Heart right ventricle (tissue), 16 donors: ENCODE data around the gene HNRNPM. TPM values are rescaled to one million over a fixed set of nuclear protein-coding genes. Genes with fewer than 3 reads are reported as not detected.

Experiments used
- ATAC-seq, 8 donors: fragments of 200-7000 bp; cut with Tn5 transposase; one replicate each; pipeline ENCODE4 v1.9.1; 2020; ENCODE audit warnings: mild to moderate bottlenecking in 8 of 8, moderate library complexity in 8 of 8, moderate number of reproducible peaks in 1 of 8
- DNase-seq, 2 donors: peaks; one replicate each; pipeline ENCODE4 v3.0.0-alpha.2; 2020
- H3K27ac ChIP-seq, 10 donors: fragments of 200-600 bp; sonication (generic) in 2 of 10; one replicate each; pipeline versions ENCODE4 v1.5.0 to v1.8.0; 2020 to 2022; ENCODE audit warnings: mild to moderate bottlenecking in 3 of 10
- H3K27me3 ChIP-seq, 7 donors: fragments of 200-600 bp; one replicate each; pipeline ENCODE4 v1.8.0; 2021 to 2022; ENCODE audit warnings: mild to moderate bottlenecking in 2 of 7
- H3K36me3 ChIP-seq, 9 donors: fragments of 200-600 bp; sonication (generic) in 1 of 9; one replicate each; pipeline versions ENCODE4 v1.5.0 to v1.8.0; 2020 to 2022; ENCODE audit warnings: mild to moderate bottlenecking in 2 of 9
- H3K4me1 ChIP-seq, 9 donors: fragments of 200-600 bp; sonication (generic) in 1 of 9; one replicate each; pipeline versions ENCODE4 v1.5.0 to v1.8.0; 2020 to 2022; ENCODE audit warnings: mild to moderate bottlenecking in 4 of 9
- H3K4me3 ChIP-seq, 10 donors: fragments of 200-600 bp; sonication (generic) in 2 of 10; one replicate each; pipeline versions ENCODE4 v1.5.0 to v1.8.0; 2020 to 2022; ENCODE audit warnings: mild to moderate bottlenecking in 7 of 10, moderate library complexity in 2 of 10
- H3K9me3 ChIP-seq, 11 donors: fragments of 200-600 bp in 10 of 11; sonication (generic) in 2 of 11; one replicate each; pipeline versions ENCODE4 v1.5.0 to v1.8.0; 2013 to 2022; ENCODE audit warnings: mild to moderate bottlenecking in 2 of 11, control low read depth in 1 of 11, moderate library complexity in 1 of 11
- CTCF ChIP-seq, 9 donors: fragments of 200-600 bp; sonication (generic) in 2 of 9; IDR thresholded peaks; one replicate each; pipeline versions ENCODE4 v1.5.0 to v1.8.0; 2021 to 2022; ENCODE audit warnings: antibody characterized with exemption in 9 of 9, mild to moderate bottlenecking in 5 of 9, moderate library complexity in 1 of 9
- WGBS, 2 donors: extraction: QIAGEN DNeasy Blood & Tissue Kit; methylation state at CpG; one replicate each; pipeline ENCODE4 v1.1.7; 2013; ENCODE audit warnings: inconsistent platforms in 1 of 2; 5-methylcytosine and 5-hydroxymethylcytosine counted together
- intact Hi-C, 10 donors: fragments of 100-400 bp; cut with DNase I; formaldehyde crosslinking; loops; one replicate each; pipeline versions ENCODE4 v1.11.1 to v1.14.2; 2022
- polyA plus RNA-seq, 2 donors: library from polyadenylated mRNA; stranded (reverse); fragments of 200-250 nt; gene quantifications; one replicate each; pipeline ENCODE4 v1.2.3, GENCODE V29; 2013
- total RNA-seq, 10 donors: library from RNA; stranded (reverse); fragmentation: NEBNext Ultra II Directional in 3 of 10; extraction: Animal tissue kit (Norgen Biotek cat#: 25700) in 3 of 10; gene quantifications; one replicate each; pipeline versions ENCODE4 v1.2.1 to v1.2.4, GENCODE V29; 2021 to 2023
- donor health status: Arrhythmogenic right ventricular cardiomyopathy.
- donor health status: ischemic (EF 13 %, LVEDD 7.1; RV severe dilation, severe dysfunction).
- donor health status: healthy with polysubstance abuse.
- donor health status: DM: no; HTN: yes; CAD: no.
- donor health status: DM: no; HTN: no; CAD: no.
- donor health status: ischemic (EF 25% LVEDD 6.9; RV normal size, moderate dysfunction).
- donor health status: ischemic (EF 25% LVEDD 5.7; RV mildly dilated, moderate dysfunction).
- donor health status: healthy.
- donor health status: DM: yes; HTN: yes; CAD: no.
- donor health status: Ischemic cardiomyopathy.
- donor health status: ischemic (EF 35%, LVEDD 5.7; RV mildly dilated, moderate dysfunction).
- donor health status: nonischemic (EF 11% LVEDD 7.7; RV severe dilation, severe dysfunction).
- donor health status: DM: yes; HTN: yes; CAD: no.
- donor health status: PGD.
- donor health status: ischemic (EF 29% LVEDD 5.4; RV normal size, mild dysfunction).
- donor health status: nonischemic (EF 23%, LVEDD 6.1; RV moderate dilation, normal function).

Gene HNRNPM
- total and polyA plus RNA-seq, 12 donors, result 48.5 to 127 (median 93.9) TPM

GRCh38 chr19:8531470-8531869 lies 86.7 kb downstream of the HNRNPM start:
- Histone ChIP-seq H3K4me1 (peaks cover 0 to 12% (median 4%) of the 10 kb centered on the region in 9 donors), H3K4me3 (no peak overlapping the region), H3K27ac (no peak overlapping the region), H3K9me3 (no peaks in the 10 kb centered on the region), H3K27me3 (no peaks in the 10 kb centered on the region), H3K36me3 (peaks cover 0 to 96% (median 0%) of the 10 kb centered on the region in 9 donors)
- intact Hi-C loops, result no loop called here
- no peak for DNase-seq
- 80 to 89% methylated on average over 7 of the region's 7 CpGs for WGBS, 2 donors
- no peak for TF ChIP-seq CTCF (IDR thresholded peaks at IDR 0.05)
- ATAC-seq, result no peak

GRCh38 chr19:8532225-8532624 lies 87.5 kb downstream of the HNRNPM start:
- intact Hi-C loops, result no loop called here
- no peak for DNase-seq
- no peak for ATAC-seq
- no peaks in the 10 kb centered on the region for H3K9me3 ChIP-seq
- no peak for TF ChIP-seq CTCF (IDR thresholded peaks at IDR 0.05)
- WGBS, 2 donors, result 90 to 96% methylated on average over 2 of the region's 2 CpGs
- H3K27me3 ChIP-seq, result no peaks in the 10 kb centered on the region
- H3K36me3 ChIP-seq, result peaks cover 0 to 94% (median 0%) of the 10 kb centered on the region in 9 donors
- peaks cover 0 to 4% (median 0%) of the 10 kb centered on the region in 9 donors for H3K4me1 ChIP-seq
- H3K27ac ChIP-seq, result no peak overlapping the region
- H3K4me3 ChIP-seq, result no peak overlapping the region

GRCh38 chr19:8536282-8536681 lies 91.5 kb downstream of the HNRNPM start:
- TF ChIP-seq CTCF (IDR thresholded peaks at IDR 0.05), result no peak
- intact Hi-C loops, result no loop called here
- ATAC-seq (no peak), DNase-seq (no peak)
- H3K4me3 ChIP-seq, result no peak overlapping the region
- WGBS, 2 donors, result 75 to 77% methylated on average over 22 of the region's 22 CpGs
- no peaks in the 10 kb centered on the region for H3K9me3 ChIP-seq
- peaks cover 0 to 10% (median 0%) of the 10 kb centered on the region in 9 donors for H3K4me1 ChIP-seq
- H3K27me3 ChIP-seq, result no peaks in the 10 kb centered on the region
- H3K36me3 ChIP-seq, result peaks cover 0 to 91% (median 0%) of the 10 kb centered on the region in 9 donors
- no peak overlapping the region for H3K27ac ChIP-seq

- ATAC-seq (no peak), DNase-seq (no peak)
- intact Hi-C loops, result no loop called here
- H3K27me3 ChIP-seq, result no peaks in the 10 kb centered on the region
- H3K36me3 ChIP-seq, result peaks cover 0 to 90% (median 0%) of the 10 kb centered on the region in 9 donors
- H3K4me3 ChIP-seq, result no peak overlapping the region
- H3K27ac ChIP-seq, result no peak overlapping the region
- 93 to 97% methylated on average over 3 of the region's 3 CpGs for WGBS, 2 donors
- no peaks in the 10 kb centered on the region for H3K9me3 ChIP-seq
- TF ChIP-seq CTCF (IDR thresholded peaks at IDR 0.05), result no peak
- H3K4me1 ChIP-seq, result peaks cover 0 to 10% (median 0%) of the 10 kb centered on the region in 9 donors
Observed at GRCh38 chr19:8537099-8537498, 92.3 kb downstream of the HNRNPM start.

Other genes starting within 250 kb of the HNRNPM start
- 10 to 100 TPM; 13.9 to 25.0 (median 17.7) TPM for gene CERS4, start 235.6 kb upstream of the HNRNPM start, total RNA-seq
- gene CERS4, start 235.6 kb upstream of the HNRNPM start, polyA plus RNA-seq, result 10 to 100 TPM; 19.5 to 28.9 TPM
- gene CD320, start 136.6 kb upstream of the HNRNPM start, total RNA-seq, result 10 to 100 TPM; 20.3 to 38.9 (median 26.0) TPM
- 10 to 100 TPM; 50.8 to 81.2 TPM for gene CD320, start 136.6 kb upstream of the HNRNPM start, polyA plus RNA-seq
- 100 to 1,000 TPM in 5 of 10 donors, 10 to 100 TPM in 5; 74.7 to 124 (median 99.7) TPM for gene NDUFA7, start 123.6 kb upstream of the HNRNPM start, total RNA-seq
- 100 to 1,000 TPM; 227 to 436 TPM for gene NDUFA7, start 123.6 kb upstream of the HNRNPM start, polyA plus RNA-seq
- gene RPS28, start 123.5 kb upstream of the HNRNPM start, total RNA-seq, result 1,000 to 10,000 TPM in 9 of 10 donors, 100 to 1,000 TPM in 1; 992 to 1,375 (median 1,101) TPM
- 100 to 1,000 TPM; 883 to 920 TPM for gene RPS28, start 123.5 kb upstream of the HNRNPM start, polyA plus RNA-seq
- gene KANK3, start 101.7 kb upstream of the HNRNPM start, total RNA-seq, result 10 to 100 TPM; 10.2 to 26.1 (median 16.7) TPM
- gene KANK3, start 101.7 kb upstream of the HNRNPM start, polyA plus RNA-seq, result 10 to 100 TPM; 23.8 to 34.0 TPM
- gene ANGPTL4, start 80.8 kb upstream of the HNRNPM start, total RNA-seq, result 100 to 1,000 TPM in 1 of 10 donors, 10 to 100 TPM in 1, 1 to 10 TPM in 8; 1.5 to 154 (median 4.5) TPM
- 10 to 100 TPM; 11.3 to 28.7 TPM for gene ANGPTL4, start 80.8 kb upstream of the HNRNPM start, polyA plus RNA-seq
- 100 to 1,000 TPM; 140 to 178 (median 159) TPM for gene RAB11B, start 54.6 kb upstream of the HNRNPM start, total RNA-seq
- 100 to 1,000 TPM; 111 to 112 TPM for gene RAB11B, start 54.6 kb upstream of the HNRNPM start, polyA plus RNA-seq
- 100 to 1,000 TPM in 1 of 10 donors, 10 to 100 TPM in 9; 70.4 to 104 (median 90.8) TPM for gene MARCHF2, start 31.7 kb upstream of the HNRNPM start, total RNA-seq
- gene MARCHF2, start 31.7 kb upstream of the HNRNPM start, polyA plus RNA-seq, result 10 to 100 TPM; 49.2 to 67.5 TPM
- 1 to 10 TPM in 2 of 10 donors, under 1 TPM in 8; 0.28 to 3.2 (median 0.52) TPM for gene PRAM1, start 57.7 kb downstream of the HNRNPM start, total RNA-seq
- under 1 TPM; 0.36 to 0.66 TPM for gene PRAM1, start 57.7 kb downstream of the HNRNPM start, polyA plus RNA-seq
- 10 to 100 TPM; 11.7 to 20.9 (median 17.1) TPM for gene ZNF414, start 69.2 kb downstream of the HNRNPM start, total RNA-seq
- 10 to 100 TPM; 19.7 to 34.3 TPM for gene ZNF414, start 69.2 kb downstream of the HNRNPM start, polyA plus RNA-seq
- gene MYO1F, start 132.5 kb downstream of the HNRNPM start, total RNA-seq, result 10 to 100 TPM in 2 of 10 donors, 1 to 10 TPM in 8; 2.0 to 25.7 (median 6.5) TPM
- 1 to 10 TPM; 2.6 to 7.7 TPM for gene MYO1F, start 132.5 kb downstream of the HNRNPM start, polyA plus RNA-seq
- gene ADAMTS10, start 165.7 kb downstream of the HNRNPM start, total RNA-seq, result 10 to 100 TPM in 4 of 10 donors, 1 to 10 TPM in 6; 2.7 to 12.6 (median 7.1) TPM
- 10 to 100 TPM in 1 of 2 donors, 1 to 10 TPM in 1; 9.1 to 34.5 TPM for gene ADAMTS10, start 165.7 kb downstream of the HNRNPM start, polyA plus RNA-seq
- not detected for gene NFILZ, start 185.7 kb downstream of the HNRNPM start, total RNA-seq
- not detected for gene NFILZ, start 185.7 kb downstream of the HNRNPM start, polyA plus RNA-seq